Measurements from ENCODE around the gene MAPK8IP3. TPM values are rescaled to one million over a fixed set of nuclear protein-coding genes. Genes with fewer than 3 reads are reported as not detected.

The MAPK8IP3 gene
- total RNA-seq, 3 donors from 2014 or later = 41.1 to 82.6 (median 71.6) TPM

GRCh38 chr16:1772362-1772907, 66.4 kb downstream of the MAPK8IP3 start, which contains the start of gene EME2:
Gene EME2, plus strand, starts transcription at chr16:1772810. Its CDS starts 418 bp downstream, at chr16:1773228.
- DNase-seq (ENCODE audit: low spot score in 2 of 2) = no peak
- H3K4me1 ChIP-seq = peaks cover 16 to 25% of the 10 kb centered on the region in 2 donors

DNA sequence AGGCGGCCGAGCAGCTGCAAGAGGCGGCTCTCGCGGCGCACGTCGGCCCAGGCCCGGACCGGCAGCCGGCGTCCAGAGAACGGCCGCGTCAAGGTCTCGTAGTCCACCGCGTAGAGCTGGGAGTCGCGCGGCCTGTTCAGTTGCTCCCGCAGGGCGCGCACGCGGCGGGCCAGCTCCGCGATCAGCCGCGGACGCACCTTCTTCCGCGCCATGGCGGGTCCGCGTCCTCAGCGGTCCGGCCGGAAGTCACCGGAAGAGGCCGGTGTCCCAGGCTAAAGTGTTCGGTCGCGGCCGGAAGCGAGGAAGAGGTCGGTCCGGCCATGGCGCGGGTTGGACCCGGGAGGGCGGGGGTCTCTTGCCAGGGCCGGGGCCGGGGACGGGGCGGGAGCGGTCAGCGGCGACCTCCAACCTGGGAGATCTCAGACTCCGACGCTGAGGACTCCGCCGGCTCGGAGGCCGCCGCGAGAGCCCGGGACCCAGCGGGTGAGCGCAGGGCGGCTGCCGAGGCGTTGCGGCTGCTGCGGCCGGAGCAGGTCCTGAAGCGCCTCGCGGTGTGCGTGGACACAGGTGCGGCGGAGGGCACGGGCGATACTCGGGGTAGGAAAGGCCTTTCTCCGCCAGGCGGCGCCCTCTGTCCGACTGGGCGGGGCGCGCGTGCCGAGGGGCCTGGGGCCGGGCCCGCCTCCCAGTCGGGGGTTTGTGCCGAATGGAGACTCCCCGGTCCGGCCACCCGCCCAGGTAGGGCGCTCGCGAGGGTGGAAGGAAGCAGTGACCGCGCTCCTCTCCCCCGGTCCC, 67.1 kb downstream of the MAPK8IP3 start, which contains the start of gene MRPS34:
Gene MRPS34 (minus strand): TSS at position 227 of the 795 bp plus-strand sequence. CDS start 15 bp downstream, at position 212.
- intact Hi-C loops (cut with DNase I; ENCODE audit: low total_unique reads) = no loop called here
- peak within 1 kb of the TSS; percentile 91 to 97 (median 94) for H3K4me3 ChIP-seq
- TF ChIP-seq, protein P1, sequence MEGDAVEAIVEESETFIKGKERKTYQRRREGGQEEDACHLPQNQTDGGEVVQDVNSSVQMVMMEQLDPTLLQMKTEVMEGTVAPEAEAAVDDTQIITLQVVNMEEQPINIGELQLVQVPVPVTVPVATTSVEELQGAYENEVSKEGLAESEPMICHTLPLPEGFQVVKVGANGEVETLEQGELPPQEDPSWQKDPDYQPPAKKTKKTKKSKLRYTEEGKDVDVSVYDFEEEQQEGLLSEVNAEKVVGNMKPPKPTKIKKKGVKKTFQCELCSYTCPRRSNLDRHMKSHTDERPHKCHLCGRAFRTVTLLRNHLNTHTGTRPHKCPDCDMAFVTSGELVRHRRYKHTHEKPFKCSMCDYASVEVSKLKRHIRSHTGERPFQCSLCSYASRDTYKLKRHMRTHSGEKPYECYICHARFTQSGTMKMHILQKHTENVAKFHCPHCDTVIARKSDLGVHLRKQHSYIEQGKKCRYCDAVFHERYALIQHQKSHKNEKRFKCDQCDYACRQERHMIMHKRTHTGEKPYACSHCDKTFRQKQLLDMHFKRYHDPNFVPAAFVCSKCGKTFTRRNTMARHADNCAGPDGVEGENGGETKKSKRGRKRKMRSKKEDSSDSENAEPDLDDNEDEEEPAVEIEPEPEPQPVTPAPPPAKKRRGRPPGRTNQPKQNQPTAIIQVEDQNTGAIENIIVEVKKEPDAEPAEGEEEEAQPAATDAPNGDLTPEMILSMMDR (IDR thresholded peaks at IDR 0.05) = peak; percentile 19 to 69 (median 65)
- TF ChIP-seq POLR2A (IDR thresholded peaks at IDR 0.05) (peak; percentile 19), POLR2AphosphoS5 (IDR thresholded peaks at IDR 0.05) (peak; percentile 72 to 87 (median 83))
- peaks cover 16 to 25% of the 10 kb centered on the region in 2 donors for H3K4me1 ChIP-seq
- H3K9me3 ChIP-seq = no peaks in the 10 kb centered on the region
- H3K27ac ChIP-seq = peak within 1 kb of the TSS; percentile 85 to 94
- peaks cover 5% of the 10 kb centered on the region for H3K36me3 ChIP-seq
- H3K27me3 ChIP-seq = no peaks in the 10 kb centered on the region
- DNase-seq (ENCODE audit: low spot score in 2 of 2) = peak in 1 of 2 donors; percentile 79

More at GRCh38 chr16:1772362-1772907, 66.4 kb downstream of the MAPK8IP3 start, which contains the start of gene EME2:
- peaks cover 5% of the 10 kb centered on the region for H3K36me3 ChIP-seq
- peak within 1 kb of the TSS; percentile 85 to 94 for H3K27ac ChIP-seq
- no peaks in the 10 kb centered on the region for H3K27me3 ChIP-seq
- H3K9me3 ChIP-seq = no peaks in the 10 kb centered on the region
- TF ChIP-seq, protein P1 (IDR thresholded peaks at IDR 0.05) = no peak
- TF ChIP-seq POLR2AphosphoS5 (IDR thresholded peaks at IDR 0.05) = no peak
- no peak for TF ChIP-seq POLR2A (IDR thresholded peaks at IDR 0.05)
- peak within 1 kb of the TSS; percentile 91 to 97 (median 94) for H3K4me3 ChIP-seq
- intact Hi-C loops (cut with DNase I; ENCODE audit: low total_unique reads) = no loop called here

- DNase-seq (ENCODE audit: low spot score in 2 of 2) = peak in 1 of 2 donors; percentile 68
- peak overlapping the region; percentile 85 to 94 for H3K27ac ChIP-seq
- intact Hi-C loops (cut with DNase I; ENCODE audit: low total_unique reads) = no loop called here
Measured at GRCh38 chr16:1773703-1774447, 67.9 kb downstream of the MAPK8IP3 start.

DNA sequence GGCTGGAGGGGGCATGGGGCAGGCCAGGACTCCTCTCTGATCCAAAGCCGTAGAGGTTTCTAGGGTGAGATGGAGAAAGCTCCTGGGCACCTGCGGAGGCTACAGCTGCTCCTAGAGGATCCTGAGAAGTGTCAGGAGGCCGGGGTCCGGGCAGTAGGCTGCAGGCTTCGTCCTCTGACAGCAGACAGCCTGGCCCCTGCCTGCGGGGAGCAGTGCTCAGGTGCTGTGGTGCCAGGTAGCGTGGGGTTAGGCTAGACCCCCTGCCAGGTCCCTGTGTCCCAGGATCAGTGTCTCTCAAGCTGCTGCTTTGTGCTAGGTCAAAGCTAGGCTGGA, 68.4 kb downstream of the MAPK8IP3 start:
- Histone ChIP-seq H3K4me1 (peaks cover 16 to 25% of the 10 kb centered on the region in 2 donors), H3K4me3 (peak overlapping the region in 2 of 3 donors; percentile 91 to 94), H3K9me3 (no peaks in the 10 kb centered on the region), H3K36me3 (peaks cover 5% of the 10 kb centered on the region), H3K27ac (peak overlapping the region in 1 of 2 donors; percentile 94), H3K27me3 (no peaks in the 10 kb centered on the region)
- intact Hi-C loops (cut with DNase I; ENCODE audit: low total_unique reads) = no loop called here
- DNase-seq (ENCODE audit: low spot score in 2 of 2) = no peak
- TF ChIP-seq, protein P1 (IDR thresholded peaks at IDR 0.05) = no peak
- TF ChIP-seq POLR2AphosphoS5 (IDR thresholded peaks at IDR 0.05) (no peak), POLR2A (IDR thresholded peaks at IDR 0.05) (no peak)

More at GRCh38 chr16:1773703-1774447, 67.9 kb downstream of the MAPK8IP3 start:
- H3K4me1 ChIP-seq = peaks cover 16 to 25% of the 10 kb centered on the region in 2 donors
- H3K4me3 ChIP-seq = peak overlapping the region; percentile 91 to 97 (median 94)
- H3K36me3 ChIP-seq = peaks cover 5% of the 10 kb centered on the region
- no peaks in the 10 kb centered on the region for H3K9me3 ChIP-seq
- no peak for TF ChIP-seq POLR2A (IDR thresholded peaks at IDR 0.05)
- no peak for TF ChIP-seq POLR2AphosphoS5 (IDR thresholded peaks at IDR 0.05)
- TF ChIP-seq, protein P1 (IDR thresholded peaks at IDR 0.05) = no peak
- no peaks in the 10 kb centered on the region for H3K27me3 ChIP-seq
